GM18526 (cell line): Measurements from ENCODE around the gene OR5K1.

Source experiments
- POLR2A ChIP-seq: IDR thresholded peaks from 3 replicates; pipeline ENCODE4 v1.6.1; 2011; ENCODE audit not compliant: insufficient read length; ENCODE audit errors: extremely low read depth

OR5K1 gene

GRCh38 chr3:98501863-98502576 lies 39.0 kb downstream of the OR5K1 start:
- no peak for TF ChIP-seq POLR2A

GRCh38 chr3:98504539-98504938 lies 41.5 kb downstream of the OR5K1 start:
- TF ChIP-seq POLR2A: no peak

- no peak for TF ChIP-seq POLR2A
Observed at GRCh38 chr3:98508582-98508981, 45.6 kb downstream of the OR5K1 start.

GRCh38 chr3:98512576-98512975 lies 49.6 kb downstream of the OR5K1 start:
- TF ChIP-seq POLR2A: no peak

GRCh38 chr3:98513091-98513511 lies 50.1 kb downstream of the OR5K1 start:
- no peak for TF ChIP-seq POLR2A

- TF ChIP-seq POLR2A: no peak
Observed at GRCh38 chr3:98513736-98514135, 50.7 kb downstream of the OR5K1 start.

- no peak for TF ChIP-seq POLR2A
Observed at GRCh38 chr3:98514948-98515347, 51.9 kb downstream of the OR5K1 start.

- TF ChIP-seq POLR2A: no peak
Observed at GRCh38 chr3:98518816-98519215, 55.8 kb downstream of the OR5K1 start.

- no peak for TF ChIP-seq POLR2A
Observed at GRCh38 chr3:98519351-98519750, 56.4 kb downstream of the OR5K1 start.

GRCh38 chr3:98521897-98522543 lies 59.0 kb downstream of the OR5K1 start:
- no peak for TF ChIP-seq POLR2A
